HCT116 (cell line): ENCODE results near the gene ARFGAP3.

ENCODE experiments used
- CEBPB ChIP-seq: IDR thresholded peaks from 2 replicates; pipeline ENCODE4 v1.6.1; 2012; ENCODE audit warnings: low read depth
- CTCF ChIP-seq, 3 experiments: fragments of 200-600 bp in 1 of 3; sonication (generic) in 1 of 3; IDR thresholded peaks in 2 of 3; conservative IDR thresholded peaks in 1 of 3; 2 replicates each; pipeline ENCODE4 v1.5.1; 2012 to 2017; ENCODE audit warnings: low read depth in 2 of 3, low read length in 2 of 3, antibody characterized with exemption in 1 of 3, borderline replicate concordance in 1 of 3, control low read depth in 1 of 3, mild to moderate bottlenecking in 1 of 3, mixed read lengths in 1 of 3, mixed run types in 1 of 3, moderate library complexity in 1 of 3; ENCODE audit not compliant: insufficient read depth in 1 of 3
- ELF1 ChIP-seq: IDR thresholded peaks from 2 replicates; pipeline ENCODE4 v1.6.1; 2012; ENCODE audit warnings: low read depth, borderline replicate concordance
- EZH2 ChIP-seq: fragments of 200-600 bp; sonication (generic); IDR thresholded peaks from 2 replicates; pipeline ENCODE4 v1.6.1; 2017; ENCODE audit warnings: antibody characterized with exemption, mixed run types
- EZH2phosphoT487 ChIP-seq: fragments of 200-600 bp; IDR thresholded peaks from 2 replicates; pipeline ENCODE4 v1.6.1; 2018; ENCODE audit warnings: antibody characterized with exemption, borderline replicate concordance
- POLR2A ChIP-seq: IDR thresholded peaks from 2 replicates; pipeline ENCODE4 v1.7.0; 2011; ENCODE audit warnings: borderline replicate concordance; ENCODE audit not compliant: insufficient read depth, insufficient read length; ENCODE audit errors: extremely low read depth
- POLR2AphosphoS5 ChIP-seq: IDR thresholded peaks from 2 replicates; pipeline ENCODE4 v1.6.1; 2011; ENCODE audit warnings: mild to moderate bottlenecking, low read depth, low read length, moderate library complexity
- RAD21 ChIP-seq: IDR thresholded peaks from 2 replicates; pipeline ENCODE4 v1.6.1; 2012; ENCODE audit warnings: low read depth, mild to moderate bottlenecking

GRCh38 chr22:42786606-42787356 lies 70.3 kb downstream of the ARFGAP3 start:
- TF ChIP-seq RAD21: no peak
- no peak for TF ChIP-seq POLR2AphosphoS5
- TF ChIP-seq EZH2phosphoT487: no peak
- no peak for TF ChIP-seq POLR2A
- no peak for TF ChIP-seq CTCF (IDR thresholded peaks at IDR 0.05 in 2 of 3, conservative IDR thresholded peaks at IDR 0.05 in 1 of 3; ENCODE audit: borderline replicate concordance in 1 of 3, insufficient read depth in 1 of 3, low read depth in 2 of 3, low read length in 2 of 3)
- no peak for TF ChIP-seq EZH2
- TF ChIP-seq ELF1: no peak
- TF ChIP-seq CEBPB: no peak
